Naive thymus-derived CD4-positive, alpha-beta T cell (primary cell): ENCODE data around the gene DRC7. TPM values are rescaled to one million over a fixed set of nuclear protein-coding genes. Genes with fewer than 3 reads are reported as not detected.
A peak's percentile ranks its signal among the peaks of the same experiment; 100 is the strongest.

ENCODE experiments used
- ATAC-seq: fragments of 150-1000 bp; cut with Tn5 transposase; 2 replicates; pipeline ENCODE4 v1.10.0; 2021; ENCODE audit warnings: mild to moderate bottlenecking, moderate library complexity
- CTCF ChIA-PET: fragments of 350-600 bp; sonication (Branson Sonifier 250); formaldehyde crosslinking; loops from one replicate; lab custom pipeline; 2021; ENCODE audit warnings: antibody characterized with exemption; lab: Charles Lee
- POLR2A ChIA-PET: fragments of 350-600 bp; sonication (Branson Sonifier 250); formaldehyde crosslinking; loops from one replicate; lab custom pipeline; 2021; ENCODE audit warnings: antibody characterized with exemption, inconsistent platforms; lab: Charles Lee
- DNase-seq, 9 donors: peaks; one replicate each; pipeline versions ENCODE4 v3.0.0 to v3.0.0-alpha.2; 2020 to 2022; ENCODE audit warnings: mixed read lengths in 1 of 9
- H3K27ac ChIP-seq: one replicate; pipeline ENCODE4 v1.7.0; 2013; ENCODE audit warnings: mild to moderate bottlenecking, low read depth, low read length, moderate library complexity
- H3K27me3 ChIP-seq, 2 donors: one replicate each; pipeline ENCODE4 v1.7.0; 2013; ENCODE audit warnings: low read length in 2 of 2, mild to moderate bottlenecking in 2 of 2, moderate library complexity in 2 of 2; ENCODE audit not compliant: control insufficient read depth in 2 of 2, insufficient read depth in 2 of 2
- H3K36me3 ChIP-seq, 3 experiments: 1 replicate in 2 of 3; 2 replicates in 1 of 3; pipeline ENCODE4 v1.7.0; 2013; ENCODE audit warnings: low read length in 3 of 3, mild to moderate bottlenecking in 3 of 3, moderate library complexity in 1 of 3; ENCODE audit not compliant: insufficient read depth in 3 of 3, control insufficient read depth in 2 of 3
- H3K4me1 ChIP-seq, 2 donors: one replicate each; pipeline ENCODE4 v1.7.0; 2013; ENCODE audit warnings: low read length in 2 of 2, mild to moderate bottlenecking in 2 of 2, moderate library complexity in 1 of 2; ENCODE audit not compliant: control insufficient read depth in 2 of 2, insufficient read depth in 2 of 2
- H3K4me3 ChIP-seq: 2 replicates; pipeline ENCODE4 v1.7.0; 2013; ENCODE audit warnings: mild to moderate bottlenecking, low read length
- H3K9me3 ChIP-seq, 3 experiments: 1 replicate in 2 of 3; 2 replicates in 1 of 3; pipeline ENCODE4 v1.7.0; 2013; ENCODE audit warnings: low read length in 3 of 3; ENCODE audit not compliant: control insufficient read depth in 2 of 3
- H3K27ac Mint-ChIP-seq, 9 donors: one replicate each; pipeline ENCODE4 v1.8.0; 2020 to 2022; ENCODE audit warnings: mixed read lengths in 9 of 9, mild to moderate bottlenecking in 8 of 9, moderate library complexity in 5 of 9, inconsistent platforms in 2 of 9
- H3K27me3 Mint-ChIP-seq, 5 donors: one replicate each; pipeline ENCODE4 v1.8.0; 2021 to 2022; ENCODE audit warnings: mixed read lengths in 5 of 5, mild to moderate bottlenecking in 1 of 5
- H3K36me3 Mint-ChIP-seq, 5 donors: one replicate each; pipeline ENCODE4 v1.8.0; 2020 to 2022; ENCODE audit warnings: mixed read lengths in 5 of 5, mild to moderate bottlenecking in 3 of 5, inconsistent platforms in 1 of 5
- H3K4me1 Mint-ChIP-seq, 7 donors: one replicate each; pipeline ENCODE4 v1.8.0; 2020 to 2022; ENCODE audit warnings: mixed read lengths in 7 of 7, mild to moderate bottlenecking in 3 of 7, inconsistent platforms in 1 of 7
- H3K4me3 Mint-ChIP-seq, 10 donors: one replicate each; pipeline ENCODE4 v1.8.0; 2020 to 2022; ENCODE audit warnings: mild to moderate bottlenecking in 10 of 10, mixed read lengths in 10 of 10, moderate library complexity in 6 of 10, inconsistent platforms in 2 of 10
- H3K9me3 Mint-ChIP-seq, 11 donors: one replicate each; pipeline ENCODE4 v1.8.0; 2020 to 2022; ENCODE audit warnings: mixed read lengths in 11 of 11, mild to moderate bottlenecking in 4 of 11, inconsistent platforms in 1 of 11, moderate library complexity in 1 of 11
- intact Hi-C, 2 donors: fragments of 100-400 bp; cut with micrococcal nuclease; formaldehyde crosslinking; loops; one replicate each; pipeline ENCODE4 v1.15.1; 2023
- polyA plus RNA-seq, 2 donors: library from polyadenylated mRNA; unstranded; fragments of 300-500 nt; fragmentation: Illumina TruSeq; gene quantifications; one replicate each; pipeline ENCODE4 v1.2.3, GENCODE V29; 2021
- total RNA-seq, 6 experiments: library from RNA in 5 of 6; stranded (reverse) in 5 of 6; gene quantifications; 1 replicate in 5 of 6; 2 replicates in 1 of 6; pipeline ENCODE4 v1.2.3 and lab custom pipeline; 2021 to 2026

DRC7 gene
- total and polyA plus RNA-seq, 7 experiments from 2014 or later: not detected

DNA sequence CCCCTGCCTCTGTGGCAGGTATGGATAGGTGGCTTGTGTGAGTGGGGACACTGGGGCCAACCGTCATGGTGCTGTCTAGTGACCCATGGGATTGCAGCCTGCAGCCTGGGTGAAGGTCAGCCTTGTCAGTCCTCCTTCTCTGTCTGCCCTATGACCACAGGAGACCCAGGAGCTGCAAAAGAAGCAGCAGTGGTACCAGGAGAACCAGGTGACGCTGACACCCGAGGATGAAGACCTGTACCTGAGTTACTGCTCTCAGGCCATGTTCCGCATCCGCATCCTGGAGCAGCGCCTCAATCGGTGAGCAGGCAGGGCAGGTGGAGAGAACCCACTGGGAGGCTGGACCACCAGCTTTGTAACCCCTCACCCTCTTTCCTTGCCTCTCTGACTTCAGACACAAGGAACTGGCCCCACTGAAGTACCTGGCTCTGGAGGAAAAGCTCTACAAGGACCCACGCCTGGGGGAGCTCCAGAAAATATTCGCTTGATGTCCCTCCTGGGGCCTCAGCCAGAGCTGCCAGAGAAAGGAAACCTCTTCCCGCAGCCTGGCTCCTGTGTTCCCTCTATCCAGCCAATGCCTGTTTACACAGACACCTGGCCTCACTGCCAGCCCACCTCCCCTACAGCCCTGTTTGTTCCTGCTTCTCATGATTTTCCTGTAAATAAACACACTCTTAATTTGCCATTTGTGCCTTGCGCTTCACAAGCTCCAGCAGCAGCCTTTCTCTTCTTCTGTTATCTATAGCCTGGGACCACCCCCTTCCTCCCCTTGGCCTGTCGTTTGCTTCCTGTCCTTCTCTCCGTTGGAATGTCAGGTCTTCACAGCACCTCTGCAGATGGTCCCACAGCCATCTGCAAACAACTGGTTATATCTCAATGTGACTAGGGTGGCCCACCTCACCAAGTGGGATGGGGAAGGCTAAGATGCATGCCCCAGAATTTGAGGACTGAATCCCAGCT is 36.4 kb downstream of the DRC7 start:
- H3K36me3 Mint-ChIP-seq: peaks cover 0 to 11% (median 7%) of the 10 kb centered on the region in 5 donors
- no peak for DNase-seq
- H3K27ac Mint-ChIP-seq: no peak overlapping the region
- peaks cover 0 to 26% (median 7%) of the 10 kb centered on the region in 11 donors for H3K9me3 Mint-ChIP-seq
- H3K27me3 Mint-ChIP-seq: no peaks in the 10 kb centered on the region
- CTCF ChIA-PET: interaction anchor here (0.7 kb wide), 1 partner anchor 1301 kb away, joined by 5 read pairs; no protein-coding TSS in a partner anchor
- no peak for ATAC-seq
- Histone ChIP-seq H3K36me3 (peaks cover 0 to 5% (median 0%) of the 10 kb centered on the region in 3 experiments), H3K27ac (no peak overlapping the region), H3K4me3 (no peak overlapping the region), H3K9me3 (no peaks in the 10 kb centered on the region), H3K27me3 (no peaks in the 10 kb centered on the region), H3K4me1 (peaks cover 6% of the 10 kb centered on the region in 2 donors)
- H3K4me3 Mint-ChIP-seq: no peak overlapping the region
- POLR2A ChIA-PET: no interaction called here
- intact Hi-C loops: loop anchor here in 1 of 2 donors (10.0 kb wide), 1 partner anchor 1306 kb away; the partner anchor contains the start of gene AMFR
- H3K4me1 Mint-ChIP-seq: peaks cover 1 to 20% (median 9%) of the 10 kb centered on the region in 7 donors

DNA sequence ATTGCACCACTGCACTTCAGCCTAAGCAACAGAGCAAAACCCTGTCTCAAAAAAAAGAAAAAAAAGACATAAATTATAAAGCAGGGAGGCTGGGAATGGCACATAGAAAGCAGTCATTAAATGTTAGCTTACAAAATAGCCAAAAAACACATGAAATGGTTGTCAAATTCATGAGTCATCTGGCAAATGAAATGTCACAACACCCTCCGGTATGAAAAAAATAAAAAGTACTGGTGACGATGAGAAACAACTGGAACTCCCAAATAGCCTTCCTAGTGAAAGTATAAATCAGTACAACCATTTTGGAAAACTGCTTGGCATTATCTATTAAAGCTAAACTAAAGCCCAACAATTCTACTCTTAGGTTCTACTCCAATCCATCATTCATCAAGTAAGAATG is 37.4 kb downstream of the DRC7 start:
- H3K36me3 Mint-ChIP-seq: peaks cover 0 to 11% (median 7%) of the 10 kb centered on the region in 5 donors
- Histone ChIP-seq H3K4me1 (peaks cover 11% of the 10 kb centered on the region in 2 donors), H3K9me3 (no peaks in the 10 kb centered on the region), H3K27me3 (no peaks in the 10 kb centered on the region), H3K27ac (no peak overlapping the region), H3K36me3 (peaks cover 0 to 5% (median 0%) of the 10 kb centered on the region in 3 experiments), H3K4me3 (no peak overlapping the region)
- H3K4me1 Mint-ChIP-seq: peaks cover 10 to 30% (median 18%) of the 10 kb centered on the region in 7 donors
- ChIA-PET CTCF (no interaction called here), POLR2A (no interaction called here)
- no peaks in the 10 kb centered on the region for H3K27me3 Mint-ChIP-seq
- no peak overlapping the region for H3K4me3 Mint-ChIP-seq
- ATAC-seq: no peak
- peaks cover 0 to 26% (median 7%) of the 10 kb centered on the region in 11 donors for H3K9me3 Mint-ChIP-seq
- no peak overlapping the region for H3K27ac Mint-ChIP-seq
- DNase-seq: no peak
- intact Hi-C loops: loop anchor here in 1 of 2 donors (10.0 kb wide), 1 partner anchor 1307 kb away; the partner anchor contains the start of gene AMFR

DNA sequence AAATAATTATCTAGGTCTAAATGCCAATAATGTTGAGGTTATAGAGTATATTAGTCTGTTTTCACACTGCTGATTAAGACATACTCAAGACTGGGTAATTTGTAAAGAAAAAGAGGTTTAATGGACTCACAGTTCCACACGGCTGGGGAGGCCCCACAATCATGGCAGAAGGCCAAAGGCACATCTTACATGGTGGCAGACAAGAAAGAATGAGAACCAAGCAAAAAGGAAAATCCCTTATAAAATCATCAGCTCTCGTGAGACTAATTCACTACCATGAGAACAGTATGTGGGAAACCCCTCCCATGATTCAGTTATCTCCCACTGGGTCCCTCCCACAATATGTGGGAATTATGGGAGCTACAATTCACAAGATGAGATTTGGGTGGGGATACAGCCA is 38.1 kb downstream of the DRC7 start:
- intact Hi-C loops: loop anchor here in 1 of 2 donors (10.0 kb wide), 1 partner anchor 1308 kb away; the partner anchor contains the start of gene AMFR
- H3K36me3 Mint-ChIP-seq: peaks cover 0 to 12% (median 7%) of the 10 kb centered on the region in 5 donors

DNA sequence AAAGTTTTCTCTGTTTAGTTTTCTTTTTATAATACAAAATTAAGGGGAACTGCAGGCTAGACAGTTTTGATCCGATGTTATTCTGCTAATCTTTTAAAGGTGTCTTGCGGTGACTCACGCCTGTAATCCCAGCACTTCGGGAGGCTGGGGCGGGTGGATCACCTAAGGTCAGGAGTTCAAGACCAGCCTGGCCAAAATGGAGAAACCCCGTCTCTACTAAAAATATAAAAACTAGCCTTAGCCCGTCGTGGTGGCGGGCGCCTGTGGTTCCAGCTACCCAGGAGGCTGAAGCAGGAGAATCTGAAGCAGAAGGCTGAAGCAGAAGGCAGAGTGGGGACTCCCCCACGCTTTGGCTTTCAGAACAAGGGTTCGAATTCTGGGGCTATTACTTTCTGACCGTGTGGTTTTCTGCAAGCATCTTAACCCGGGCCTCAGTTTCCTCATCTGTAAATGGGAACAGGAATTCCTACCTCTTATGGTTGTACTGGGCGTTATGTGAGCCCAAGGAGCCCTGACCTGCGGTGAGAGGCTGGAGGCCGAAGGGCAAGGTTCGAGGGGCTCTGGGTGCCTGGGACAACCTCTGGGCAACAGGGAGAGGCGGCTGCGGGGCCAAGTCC is 39.8 kb downstream of the DRC7 start:
- H3K4me3 ChIP-seq: peak overlapping the region; percentile 84
- ChIA-PET POLR2A (interaction anchor here (1.0 to 1.6 kb wide), 4 partner anchors 9 to 395 kb away, joined by 4 to 6 read pairs (median 6); partner anchors contain the start of gene CFAP20), CTCF (interaction anchor here (0.7 to 0.8 kb wide), 2 partner anchors 8 to 239 kb away, joined by 3 read pairs; no protein-coding TSS in a partner anchor)
- H3K4me1 ChIP-seq: peaks cover 12 to 14% of the 10 kb centered on the region in 2 donors
- H3K27me3 ChIP-seq: no peaks in the 10 kb centered on the region
- peak overlapping the region in 8 of 9 donors; percentile 82 to 98 (median 94) for H3K27ac Mint-ChIP-seq
- intact Hi-C loops: loop anchor here in 1 of 2 donors (2.0 to 10.0 kb wide), 5 partner anchors 502 to 1310 kb away; partner anchors contain the start of genes AMFR, MT2A, NUDT21 and OGFOD1
- H3K27ac ChIP-seq: peak overlapping the region; percentile 80
- H3K36me3 Mint-ChIP-seq: peaks cover 0 to 12% (median 7%) of the 10 kb centered on the region in 5 donors
- ATAC-seq (no peak), DNase-seq (peak in 1 of 9 donors; percentile 3)
- H3K36me3 ChIP-seq: peaks cover 0 to 5% (median 0%) of the 10 kb centered on the region in 3 experiments
- H3K4me3 Mint-ChIP-seq: peak overlapping the region; percentile 90 to 99 (median 96)
- H3K9me3 Mint-ChIP-seq: peaks cover 0 to 21% (median 7%) of the 10 kb centered on the region in 11 donors
- H3K9me3 ChIP-seq: no peaks in the 10 kb centered on the region
- H3K4me1 Mint-ChIP-seq: peaks cover 14 to 38% (median 26%) of the 10 kb centered on the region in 7 donors
- no peaks in the 10 kb centered on the region for H3K27me3 Mint-ChIP-seq

More for the DNA sequence above, 38.1 kb downstream of the DRC7 start:
- peak overlapping the region in 2 of 9 donors; percentile 42 to 88 for H3K27ac Mint-ChIP-seq
- no peaks in the 10 kb centered on the region for H3K27me3 Mint-ChIP-seq
- POLR2A ChIA-PET: no interaction called here
- peaks cover 14 to 36% (median 24%) of the 10 kb centered on the region in 7 donors for H3K4me1 Mint-ChIP-seq
- Histone ChIP-seq H3K4me1 (peaks cover 12 to 14% of the 10 kb centered on the region in 2 donors), H3K27ac (no peak overlapping the region), H3K9me3 (no peaks in the 10 kb centered on the region), H3K4me3 (no peak overlapping the region), H3K27me3 (no peaks in the 10 kb centered on the region), H3K36me3 (peaks cover 0 to 5% (median 0%) of the 10 kb centered on the region in 3 experiments)
- CTCF ChIA-PET: no interaction called here
- no peak for ATAC-seq
- DNase-seq: no peak
- peak overlapping the region in 9 of 10 donors; percentile 8 to 66 (median 53) for H3K4me3 Mint-ChIP-seq
- peaks cover 0 to 26% (median 7%) of the 10 kb centered on the region in 11 donors for H3K9me3 Mint-ChIP-seq

DNA sequence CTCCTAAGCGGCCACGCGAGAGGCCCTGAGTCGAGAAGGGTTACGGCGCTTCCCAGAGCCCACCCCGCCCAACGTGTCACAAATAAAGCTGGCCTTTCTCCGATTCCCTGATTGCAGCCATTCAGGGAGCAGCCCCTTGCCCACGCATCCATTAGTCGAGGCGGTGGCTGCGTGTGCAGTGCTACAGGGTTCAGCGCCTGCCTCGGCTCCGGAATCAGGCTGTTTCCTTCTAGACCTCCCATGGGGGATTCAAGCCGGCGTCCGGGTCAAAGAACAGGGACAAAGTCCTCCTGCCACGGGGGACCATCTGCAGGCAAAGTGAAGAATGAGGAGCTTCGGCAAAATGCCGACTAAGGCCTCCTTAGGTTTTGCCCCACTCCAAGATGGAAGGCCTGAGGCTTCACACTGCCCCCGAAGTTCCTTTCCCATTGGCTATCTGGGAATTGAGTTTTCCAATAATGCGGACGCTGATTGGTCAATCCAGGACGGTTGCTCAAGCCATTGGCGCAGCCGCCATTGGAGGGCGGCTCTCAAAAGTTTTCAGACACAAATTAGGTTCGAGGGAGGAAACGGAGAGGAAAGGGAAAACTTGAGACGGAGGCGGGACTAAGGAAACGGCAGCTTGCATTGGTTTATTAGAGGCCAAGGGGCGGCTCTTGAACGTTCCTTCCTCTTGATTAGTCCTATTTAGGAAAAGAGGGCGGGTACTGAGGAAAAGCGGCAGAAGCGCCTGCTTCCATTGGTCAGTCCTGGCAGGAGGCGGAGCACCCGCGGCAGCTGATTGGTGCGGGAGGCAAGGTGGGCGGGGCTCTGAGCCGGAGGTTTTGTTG is 40.5 kb downstream of the DRC7 start:
- intact Hi-C loops: loop anchor here (1.0 to 10.0 kb wide), 23 partner anchors 22 to 1310 kb away; partner anchors contain the start of genes CCDC102A (in 2 of the 2), CFAP20 (in 2 of the 2), CIAPIN1 (in 2 of the 2) and COQ9 (in 2 of the 2)
- Mint-ChIP-seq H3K4me3 (peak overlapping the region; percentile 90 to 99 (median 96)), H3K9me3 (peaks cover 0 to 19% (median 7%) of the 10 kb centered on the region in 11 donors), H3K27me3 (no peaks in the 10 kb centered on the region), H3K4me1 (peaks cover 14 to 38% (median 26%) of the 10 kb centered on the region in 7 donors), H3K27ac (peak overlapping the region; percentile 81 to 98 (median 93)), H3K36me3 (peaks cover 0 to 12% (median 7%) of the 10 kb centered on the region in 5 donors)
- Histone ChIP-seq H3K4me1 (peaks cover 12 to 14% of the 10 kb centered on the region in 2 donors), H3K4me3 (peak overlapping the region; percentile 93), H3K36me3 (peaks cover 0 to 5% (median 0%) of the 10 kb centered on the region in 3 experiments), H3K27me3 (no peaks in the 10 kb centered on the region), H3K27ac (peak overlapping the region; percentile 80), H3K9me3 (no peaks in the 10 kb centered on the region)
- CTCF ChIA-PET: interaction anchor here (0.8 kb wide), 1 partner anchor 238 kb away, joined by 3 read pairs; no protein-coding TSS in a partner anchor
- peak; percentile 96 for ATAC-seq
- DNase-seq: peak; percentile 88 to 100 (median 98)
- POLR2A ChIA-PET: interaction anchor here (0.6 to 1.6 kb wide), 7 partner anchors 10 to 1284 kb away, joined by 3 to 6 read pairs (median 6); partner anchors contain the start of genes CFAP20, CIAPIN1, COQ9 and NUDT21
